Ovary (tissue), 3 donors: Measurements from ENCODE around the gene GPLD1.

Experiments
- CTCF ChIP-seq, 3 donors: fragments of 450-650 bp in 2 of 3; fragments of 200-600 bp in 1 of 3; IDR thresholded peaks; one replicate each; pipeline versions ENCODE4 v1.5.1 to v1.8.0; 2016 to 2022; ENCODE audit warnings: antibody characterized with exemption in 3 of 3, mild to moderate bottlenecking in 1 of 3
- EP300 ChIP-seq: sonication (generic); formaldehyde crosslinking; IDR thresholded peaks from one replicate; pipeline ENCODE4 v1.6.1; 2017; ENCODE audit warnings: antibody characterized with exemption
- POLR2A ChIP-seq: fragments of 450-650 bp; IDR thresholded peaks from one replicate; pipeline ENCODE4 v1.6.1; 2017; ENCODE audit warnings: antibody characterized with exemption, mild to moderate bottlenecking, moderate library complexity
- donor health status: DM: no; HTN: no; CAD: no.

GRCh38 chr6:24476631-24477030 lies 12.7 kb downstream of the GPLD1 start:
- TF ChIP-seq CTCF (IDR thresholded peaks at IDR 0.05): no peak
- TF ChIP-seq POLR2A: no peak
- no peak for TF ChIP-seq EP300
